Right lobe of liver (tissue), 6 donors: ENCODE measurements around the gene WASHC3. TPM values are rescaled to one million over a fixed set of nuclear protein-coding genes. Genes with fewer than 3 reads are reported as not detected.

Experiments used
- ATAC-seq, 4 donors: fragments of 200-7000 bp; cut with Tn5 transposase; one replicate each; pipeline ENCODE4 v1.9.1; 2020; ENCODE audit warnings: mild to moderate bottlenecking in 4 of 4, moderate library complexity in 4 of 4
- DNase-seq, 3 donors: peaks; one replicate each; pipeline ENCODE4 v3.0.0-alpha.2; 2020
- H3K27ac ChIP-seq, 3 donors: fragments of 200-600 bp; one replicate each; pipeline ENCODE4 v1.8.0; 2022
- H3K27me3 ChIP-seq, 2 donors: fragments of 200-600 bp; one replicate each; pipeline ENCODE4 v1.8.0; 2022
- H3K36me3 ChIP-seq, 4 donors: fragments of 200-600 bp; sonication (generic) in 1 of 4; one replicate each; pipeline versions ENCODE4 v1.5.1 to v1.8.0; 2017 to 2022; ENCODE audit warnings: control low read depth in 1 of 4
- H3K4me1 ChIP-seq, 4 donors: fragments of 200-600 bp; sonication (generic) in 1 of 4; one replicate each; pipeline versions ENCODE4 v1.5.1 to v1.8.0; 2017 to 2022; ENCODE audit warnings: control low read depth in 1 of 4
- H3K4me3 ChIP-seq, 3 donors: fragments of 200-600 bp; one replicate each; pipeline ENCODE4 v1.8.0; 2022
- H3K9me3 ChIP-seq, 4 donors: fragments of 200-600 bp; sonication (generic) in 1 of 4; one replicate each; pipeline versions ENCODE4 v1.5.1 to v1.8.0; 2017 to 2022; ENCODE audit warnings: control low read depth in 1 of 4
- CTCF ChIP-seq, 4 donors: fragments of 200-600 bp in 3 of 4; fragments of 450-650 bp in 1 of 4; IDR thresholded peaks; one replicate each; pipeline versions ENCODE4 v1.5.1 to v1.8.0; 2016 to 2022; ENCODE audit warnings: antibody characterized with exemption in 4 of 4, mild to moderate bottlenecking in 2 of 4
- POLR2A ChIP-seq: fragments of 450-650 bp; IDR thresholded peaks from one replicate; pipeline ENCODE4 v1.6.1; 2017; ENCODE audit warnings: antibody characterized with exemption, mild to moderate bottlenecking
- WGBS: methylation state at CpG from one replicate; pipeline ENCODE4 v1.1.6; 2018; ENCODE audit warnings: low coverage, low lambda C conversion rate; ENCODE audit not compliant: insufficient coverage; ENCODE audit errors: missing lambda C conversion rate; 5-methylcytosine and 5-hydroxymethylcytosine counted together
- intact Hi-C, 2 donors: fragments of 100-400 bp; cut with DNase I; formaldehyde crosslinking; loops; one replicate each; pipeline versions ENCODE4 v1.11.2 to v1.14.1; 2022
- total RNA-seq, 6 experiments: library from RNA; depleted of rRNA in 2 of 6; stranded (reverse); fragments of >200 nt in 2 of 6; fragmentation: NEBNext Ultra II Directional in 3 of 6; extraction: Animal tissue kit (Norgen Biotek cat#: 25700) in 3 of 6; gene quantifications; one replicate each; pipeline versions ENCODE4 v1.1.0 to v1.2.4, GENCODE V29; 2016 to 2023
- donor health status: DM: no; HTN: yes; CAD: no.
- donor health status: DM: no; HTN: no; CAD: no.
- donor health status: DM: no; HTN: no; CAD: no.
- donor health status: DM: no; HTN: yes; CAD: no.
- donor health status: DM: no; HTN: yes; CAD: no.

The WASHC3 gene
- total RNA-seq, 6 experiments from 2014 or later = 13.0 to 35.3 (median 22.6) TPM

- no peak for ATAC-seq
- Histone ChIP-seq H3K27ac (no peak overlapping the region), H3K4me3 (no peak overlapping the region), H3K4me1 (peaks cover 0 to 6% (median 0%) of the 10 kb centered on the region in 4 donors), H3K36me3 (no peaks in the 10 kb centered on the region), H3K27me3 (no peaks in the 10 kb centered on the region), H3K9me3 (no peaks in the 10 kb centered on the region)
- TF ChIP-seq CTCF (IDR thresholded peaks at IDR 0.05) = no peak
- no peak for TF ChIP-seq POLR2A
- WGBS = 100% methylated on average over 1 of the region's 1 CpG
- no peak for DNase-seq
- intact Hi-C loops = no loop called here
These were observed 45.3 kb downstream of the WASHC3 start for GRCh38 chr12:102016472-102016871.

GRCh38 chr12:102010265-102010994, 51.4 kb downstream of the WASHC3 start:
- 91% methylated on average over 8 of the region's 8 CpGs for WGBS
- H3K4me3 ChIP-seq = no peak overlapping the region
- no peaks in the 10 kb centered on the region for H3K4me1 ChIP-seq
- H3K27me3 ChIP-seq = no peaks in the 10 kb centered on the region
- intact Hi-C loops = no loop called here
- no peak overlapping the region for H3K27ac ChIP-seq
- DNase-seq (no peak), ATAC-seq (peak in 2 of 4 donors; percentile 21 to 23)
- no peak for TF ChIP-seq POLR2A
- TF ChIP-seq CTCF (IDR thresholded peaks at IDR 0.05) = no peak
- H3K36me3 ChIP-seq = no peaks in the 10 kb centered on the region
- H3K9me3 ChIP-seq = no peaks in the 10 kb centered on the region

- Histone ChIP-seq H3K27me3 (no peaks in the 10 kb centered on the region), H3K36me3 (no peaks in the 10 kb centered on the region), H3K27ac (no peak overlapping the region), H3K9me3 (no peaks in the 10 kb centered on the region), H3K4me1 (no peaks in the 10 kb centered on the region), H3K4me3 (no peak overlapping the region)
- intact Hi-C loops = no loop called here
- no peak for DNase-seq
- no peak for TF ChIP-seq POLR2A
- TF ChIP-seq CTCF (IDR thresholded peaks at IDR 0.05) = no peak
- WGBS = 100% methylated on average over 3 of the region's 3 CpGs
- ATAC-seq = no peak
These were observed 52.0 kb downstream of the WASHC3 start for GRCh38 chr12:102009796-102010195.

GRCh38 chr12:102008615-102009126, 53.1 kb downstream of the WASHC3 start:
- intact Hi-C loops = no loop called here
- WGBS = 100% methylated on average over 1 of the region's 1 CpG
- Histone ChIP-seq H3K4me1 (no peaks in the 10 kb centered on the region), H3K27ac (no peak overlapping the region), H3K27me3 (no peaks in the 10 kb centered on the region), H3K9me3 (no peaks in the 10 kb centered on the region), H3K4me3 (no peak overlapping the region), H3K36me3 (no peaks in the 10 kb centered on the region)
- DNase-seq (no peak), ATAC-seq (no peak)
- TF ChIP-seq CTCF (IDR thresholded peaks at IDR 0.05) = no peak
- TF ChIP-seq POLR2A = no peak
